ENCODE data around the gene TXNDC2. TPM values are rescaled to one million over a fixed set of nuclear protein-coding genes. Genes with fewer than 3 reads are reported as not detected.
"Not testable (repeated sequence)": the region's sequence is repeated elsewhere in the genome, so short reads cannot be mapped to it uniquely, and the experiment has no call there.

The TXNDC2 gene
- total RNA-seq, 1 donor from 2014 or later: not detected

GRCh38 chr18:9911226-9911625 is 25.5 kb downstream of the TXNDC2 start:
- no peak overlapping the region for H3K4me3 ChIP-seq
- no peaks in the 10 kb centered on the region for H3K27me3 ChIP-seq
- intact Hi-C loops (cut with DNase I): loop anchor here (5.0 to 10.0 kb wide), 5 partner anchors 79 to 806 kb away; partner anchors contain the start of genes ANKRD12, NDUFV2, RALBP1 and TWSG1
- DNase-seq (ENCODE audit: low spot score in 2 of 2): no peak
- no peak overlapping the region for H3K27ac ChIP-seq
- no peaks in the 10 kb centered on the region for H3K36me3 ChIP-seq
- TF ChIP-seq CTCF (IDR thresholded peaks at IDR 0.05): no peak
- no peaks in the 10 kb centered on the region for H3K9me3 ChIP-seq
- H3K4me1 ChIP-seq: peaks cover 0 to 1% of the 10 kb centered on the region in 2 donors

- H3K4me3 ChIP-seq; H3K27me3 ChIP-seq; H3K9me3 ChIP-seq; DNase-seq (ENCODE audit: low spot score in 2 of 2); H3K27ac ChIP-seq; H3K4me1 ChIP-seq; H3K36me3 ChIP-seq: not testable (repeated sequence)
- intact Hi-C loops (cut with DNase I): loop anchor here (5.0 to 10.0 kb wide), 5 partner anchors 80 to 807 kb away; partner anchors contain the start of genes ANKRD12, NDUFV2, RALBP1 and TWSG1
Measured at GRCh38 chr18:9912285-9912684, 26.5 kb downstream of the TXNDC2 start.

DNA sequence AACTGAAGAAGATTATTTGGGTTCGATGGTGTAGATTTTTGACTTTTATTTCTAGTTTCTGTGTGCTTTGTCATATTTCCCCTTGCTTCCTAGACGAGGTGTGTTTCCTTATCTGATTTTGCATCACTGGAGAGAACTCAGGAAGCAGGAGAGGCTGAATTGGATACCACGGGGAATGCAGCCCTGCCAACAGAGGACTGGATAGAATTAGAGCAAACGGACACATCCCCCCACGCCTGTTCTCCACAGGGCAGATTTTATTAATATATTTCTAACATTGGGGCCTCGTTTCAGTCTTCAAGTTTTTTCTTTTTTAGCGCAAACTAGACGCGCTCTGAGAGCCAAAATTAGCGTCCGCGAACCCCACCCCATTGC is 27.4 kb downstream of the TXNDC2 start:
- Histone ChIP-seq H3K4me3 (peak overlapping the region; percentile 96 to 97), H3K4me1 (peaks cover 0 to 15% of the 10 kb centered on the region in 2 donors), H3K27ac (peak overlapping the region; percentile 99 to 100), H3K9me3 (no peaks in the 10 kb centered on the region), H3K27me3 (no peaks in the 10 kb centered on the region), H3K36me3 (no peaks in the 10 kb centered on the region)
- intact Hi-C loops (cut with DNase I): loop anchor here (5.0 to 10.0 kb wide), 5 partner anchors 81 to 808 kb away; partner anchors contain the start of genes ANKRD12, NDUFV2, RALBP1 and TWSG1
- TF ChIP-seq CTCF (IDR thresholded peaks at IDR 0.05): no peak
- no peak for DNase-seq (ENCODE audit: low spot score in 2 of 2)

- H3K27me3 ChIP-seq: no peaks in the 10 kb centered on the region
- no peak for TF ChIP-seq CTCF (IDR thresholded peaks at IDR 0.05)
- peaks cover 3 to 21% of the 10 kb centered on the region in 2 donors for H3K4me1 ChIP-seq
- no peaks in the 10 kb centered on the region for H3K36me3 ChIP-seq
- DNase-seq (ENCODE audit: low spot score in 2 of 2): peak; percentile 85 to 97
- peak within 1 kb of the TSS; percentile 99 to 100 for H3K27ac ChIP-seq
- intact Hi-C loops (cut with DNase I): loop anchor here (1.0 to 10.0 kb wide), 8 partner anchors 81 to 809 kb away; partner anchors contain the start of genes ANKRD12, NDUFV2, PPP4R1 and RAB31
- no peaks in the 10 kb centered on the region for H3K9me3 ChIP-seq
- H3K4me3 ChIP-seq: peak within 1 kb of the TSS; percentile 96 to 97
Measured at GRCh38 chr18:9913526-9914333, 28.0 kb downstream of the TXNDC2 start, which contains the start of gene VAPA. Gene VAPA, plus strand, starts transcription at chr18:9914016. Its CDS starts 241 bp downstream, at chr18:9914257.

- H3K27me3 ChIP-seq: no peaks in the 10 kb centered on the region
- peak overlapping the region; percentile 96 to 97 for H3K4me3 ChIP-seq
- peak overlapping the region; percentile 99 to 100 for H3K27ac ChIP-seq
- H3K9me3 ChIP-seq: no peaks in the 10 kb centered on the region
- no peaks in the 10 kb centered on the region for H3K36me3 ChIP-seq
- peaks cover 8 to 26% of the 10 kb centered on the region in 2 donors for H3K4me1 ChIP-seq
- TF ChIP-seq CTCF (IDR thresholded peaks at IDR 0.05): no peak
- no peak for DNase-seq (ENCODE audit: low spot score in 2 of 2)
- intact Hi-C loops (cut with DNase I): loop anchor here (1.0 to 10.0 kb wide), 8 partner anchors 82 to 809 kb away; partner anchors contain the start of genes ANKRD12, NDUFV2, PPP4R1 and RAB31
Measured at GRCh38 chr18:9914334-9914583, 28.5 kb downstream of the TXNDC2 start.

All from ascending aorta (tissue), 2 donors.